Measurements from ENCODE around the gene POLD3. TPM values are rescaled to one million over a fixed set of nuclear protein-coding genes. Genes with fewer than 3 reads are reported as not detected.

The POLD3 gene
- total RNA-seq, 5 donors from 2014 or later (not counting 1 experiment from before 2014, with no cell fraction given): 10.8 to 16.2 (median 14.3) TPM

- peaks cover 0 to 35% of the 10 kb centered on the region in 2 donors for H3K36me3 ChIP-seq (ENCODE audit: control insufficient read depth in 2 of 2, extremely low read depth in 1 of 2, insufficient read depth in 1 of 2, low read length in 1 of 2)
Observed at GRCh38 chr11:74641289-74641688, 48.9 kb downstream of the POLD3 start.

GRCh38 chr11:74641905-74642304 lies 49.5 kb downstream of the POLD3 start:
- ChIA-PET POLR2A (interaction anchor here in 1 of 2 donors (0.7 kb wide), 1 partner anchor 76 kb away, joined by 3 read pairs; no protein-coding TSS in a partner anchor), CTCF (no interaction called here)
- Histone ChIP-seq H3K9me3 (no peaks in the 10 kb centered on the region), H3K27me3 (replicated peaks in 1 of 2; ENCODE audit: control insufficient read depth in 2 of 2, extremely low read depth in 1 of 2, insufficient read depth in 2 of 2, low read length in 1 of 2) (no peaks in the 10 kb centered on the region), H3K36me3 (ENCODE audit: control insufficient read depth in 2 of 2, extremely low read depth in 1 of 2, insufficient read depth in 1 of 2, low read length in 1 of 2) (peaks cover 0 to 33% of the 10 kb centered on the region in 2 donors), H3K4me1 (ENCODE audit: control insufficient read depth in 1 of 2, extremely low read depth in 1 of 2, insufficient read depth in 2 of 2, low read length in 2 of 2) (no peaks in the 10 kb centered on the region), H3K27ac (ENCODE audit: low read length) (no peak overlapping the region), H3K4me3 (ENCODE audit: control insufficient read depth in 1 of 2, extremely low read depth in 1 of 2, low read length in 1 of 2) (no peak overlapping the region)
- ATAC-seq (replicated peaks in 1 of 4) (no peak), DNase-seq (no peak)
- 100% methylated on average over 3 of the region's 4 CpGs for WGBS (ENCODE audit: insufficient coverage)
- H3K4me1 Mint-ChIP-seq: no peaks in the 10 kb centered on the region
- no peak overlapping the region for H3K27ac Mint-ChIP-seq
- H3K4me3 Mint-ChIP-seq: no peak overlapping the region
- no peaks in the 10 kb centered on the region for H3K9me3 Mint-ChIP-seq
- peaks cover 71% of the 10 kb centered on the region for H3K36me3 Mint-ChIP-seq
- H3K27me3 Mint-ChIP-seq: no peaks in the 10 kb centered on the region

More at GRCh38 chr11:74641289-74641688, 48.9 kb downstream of the POLD3 start:
- Mint-ChIP-seq H3K9me3 (no peaks in the 10 kb centered on the region), H3K4me1 (no peaks in the 10 kb centered on the region), H3K27me3 (no peaks in the 10 kb centered on the region), H3K36me3 (peaks cover 75% of the 10 kb centered on the region), H3K27ac (no peak overlapping the region), H3K4me3 (no peak overlapping the region)
- H3K4me1 ChIP-seq (ENCODE audit: control insufficient read depth in 1 of 2, extremely low read depth in 1 of 2, insufficient read depth in 2 of 2, low read length in 2 of 2): no peaks in the 10 kb centered on the region
- DNase-seq (no peak), ATAC-seq (replicated peaks in 1 of 4) (no peak)
- ChIA-PET CTCF (no interaction called here), POLR2A (interaction anchor here in 1 of 2 donors (0.7 kb wide), 1 partner anchor 76 kb away, joined by 3 read pairs; no protein-coding TSS in a partner anchor)
- H3K4me3 ChIP-seq (ENCODE audit: control insufficient read depth in 1 of 2, extremely low read depth in 1 of 2, low read length in 1 of 2): no peak overlapping the region
- H3K27ac ChIP-seq (ENCODE audit: low read length): no peak overlapping the region
- no peaks in the 10 kb centered on the region for H3K27me3 ChIP-seq (replicated peaks in 1 of 2; ENCODE audit: control insufficient read depth in 2 of 2, extremely low read depth in 1 of 2, insufficient read depth in 2 of 2, low read length in 1 of 2)
- WGBS (ENCODE audit: insufficient coverage): no CpG with 5 or more reads among the region's 8 CpGs
- no peaks in the 10 kb centered on the region for H3K9me3 ChIP-seq

- Mint-ChIP-seq H3K4me1 (no peaks in the 10 kb centered on the region), H3K27me3 (no peaks in the 10 kb centered on the region), H3K4me3 (no peak overlapping the region), H3K27ac (no peak overlapping the region), H3K36me3 (peaks cover 67% of the 10 kb centered on the region), H3K9me3 (no peaks in the 10 kb centered on the region)
- H3K4me1 ChIP-seq (ENCODE audit: control insufficient read depth in 1 of 2, extremely low read depth in 1 of 2, insufficient read depth in 2 of 2, low read length in 2 of 2): no peaks in the 10 kb centered on the region
- ChIA-PET CTCF (no interaction called here), POLR2A (no interaction called here)
- ATAC-seq (replicated peaks in 1 of 4) (no peak), DNase-seq (no peak)
- H3K4me3 ChIP-seq (ENCODE audit: control insufficient read depth in 1 of 2, extremely low read depth in 1 of 2, low read length in 1 of 2): no peak overlapping the region
- no peak overlapping the region for H3K27ac ChIP-seq (ENCODE audit: low read length)
- WGBS (ENCODE audit: insufficient coverage): 93% methylated on average over 4 of the region's 5 CpGs
- H3K9me3 ChIP-seq: no peaks in the 10 kb centered on the region
- peaks cover 0 to 27% of the 10 kb centered on the region in 2 donors for H3K36me3 ChIP-seq (ENCODE audit: control insufficient read depth in 2 of 2, extremely low read depth in 1 of 2, insufficient read depth in 1 of 2, low read length in 1 of 2)
- no peaks in the 10 kb centered on the region for H3K27me3 ChIP-seq (replicated peaks in 1 of 2; ENCODE audit: control insufficient read depth in 2 of 2, extremely low read depth in 1 of 2, insufficient read depth in 2 of 2, low read length in 1 of 2)
Observed at GRCh38 chr11:74642912-74643311, 50.5 kb downstream of the POLD3 start.

- ChIA-PET CTCF (interaction anchor here in 1 of 2 donors (1.1 kb wide), 1 partner anchor 14 kb away, joined by 3 read pairs; no protein-coding TSS in a partner anchor), POLR2A (no interaction called here)
- 95% methylated on average over 2 of the region's 4 CpGs for WGBS (ENCODE audit: insufficient coverage)
- DNase-seq: no peak
- H3K27me3 Mint-ChIP-seq: no peaks in the 10 kb centered on the region
- H3K4me3 ChIP-seq (ENCODE audit: control insufficient read depth in 1 of 2, extremely low read depth in 1 of 2, low read length in 1 of 2): no peak overlapping the region
- H3K36me3 ChIP-seq (ENCODE audit: control insufficient read depth in 2 of 2, extremely low read depth in 1 of 2, insufficient read depth in 1 of 2, low read length in 1 of 2): peaks cover 0 to 27% of the 10 kb centered on the region in 2 donors
- no peak overlapping the region for H3K27ac Mint-ChIP-seq
- no peak overlapping the region for H3K27ac ChIP-seq (ENCODE audit: low read length)
- no peaks in the 10 kb centered on the region for H3K4me1 ChIP-seq (ENCODE audit: control insufficient read depth in 1 of 2, extremely low read depth in 1 of 2, insufficient read depth in 2 of 2, low read length in 2 of 2)
- H3K36me3 Mint-ChIP-seq: peaks cover 68% of the 10 kb centered on the region
- no peak overlapping the region for H3K4me3 Mint-ChIP-seq
- H3K9me3 ChIP-seq: no peaks in the 10 kb centered on the region
- H3K9me3 Mint-ChIP-seq: no peaks in the 10 kb centered on the region
- no peaks in the 10 kb centered on the region for H3K4me1 Mint-ChIP-seq
- H3K27me3 ChIP-seq (replicated peaks in 1 of 2; ENCODE audit: control insufficient read depth in 2 of 2, extremely low read depth in 1 of 2, insufficient read depth in 2 of 2, low read length in 1 of 2): no peaks in the 10 kb centered on the region
- ATAC-seq (replicated peaks in 1 of 4): no peak
Observed at GRCh38 chr11:74644081-74644480, 51.7 kb downstream of the POLD3 start.

- H3K27ac Mint-ChIP-seq: no peak overlapping the region
- WGBS (ENCODE audit: insufficient coverage): 93% methylated on average over 3 of the region's 4 CpGs
- H3K27me3 ChIP-seq (replicated peaks in 1 of 2; ENCODE audit: control insufficient read depth in 2 of 2, extremely low read depth in 1 of 2, insufficient read depth in 2 of 2, low read length in 1 of 2): no peaks in the 10 kb centered on the region
- CTCF ChIA-PET: no interaction called here
- H3K36me3 Mint-ChIP-seq: peaks cover 71% of the 10 kb centered on the region
- ATAC-seq (replicated peaks in 1 of 4): no peak
- H3K4me3 Mint-ChIP-seq: no peak overlapping the region
- no peaks in the 10 kb centered on the region for H3K9me3 Mint-ChIP-seq
- no peaks in the 10 kb centered on the region for H3K4me1 ChIP-seq (ENCODE audit: control insufficient read depth in 1 of 2, extremely low read depth in 1 of 2, insufficient read depth in 2 of 2, low read length in 2 of 2)
- H3K4me1 Mint-ChIP-seq: no peaks in the 10 kb centered on the region
- POLR2A ChIA-PET: no interaction called here
- no peak overlapping the region for H3K27ac ChIP-seq (ENCODE audit: low read length)
- H3K27me3 Mint-ChIP-seq: no peaks in the 10 kb centered on the region
- H3K36me3 ChIP-seq (ENCODE audit: control insufficient read depth in 2 of 2, extremely low read depth in 1 of 2, insufficient read depth in 1 of 2, low read length in 1 of 2): peaks cover 0 to 14% of the 10 kb centered on the region in 2 donors
- no peak for DNase-seq
- no peaks in the 10 kb centered on the region for H3K9me3 ChIP-seq
- H3K4me3 ChIP-seq (ENCODE audit: control insufficient read depth in 1 of 2, extremely low read depth in 1 of 2, low read length in 1 of 2): no peak overlapping the region
Observed at GRCh38 chr11:74646215-74646614, 53.8 kb downstream of the POLD3 start.

GRCh38 chr11:74646954-74647353 lies 54.6 kb downstream of the POLD3 start:
- no peak for DNase-seq
- Histone ChIP-seq H3K27me3 (replicated peaks in 1 of 2; ENCODE audit: control insufficient read depth in 2 of 2, extremely low read depth in 1 of 2, insufficient read depth in 2 of 2, low read length in 1 of 2) (no peaks in the 10 kb centered on the region), H3K27ac (ENCODE audit: low read length) (no peak overlapping the region), H3K36me3 (ENCODE audit: control insufficient read depth in 2 of 2, extremely low read depth in 1 of 2, insufficient read depth in 1 of 2, low read length in 1 of 2) (peaks cover 0 to 8% of the 10 kb centered on the region in 2 donors), H3K4me1 (ENCODE audit: control insufficient read depth in 1 of 2, extremely low read depth in 1 of 2, insufficient read depth in 2 of 2, low read length in 2 of 2) (no peaks in the 10 kb centered on the region), H3K9me3 (no peaks in the 10 kb centered on the region), H3K4me3 (ENCODE audit: control insufficient read depth in 1 of 2, extremely low read depth in 1 of 2, low read length in 1 of 2) (no peak overlapping the region)
- Mint-ChIP-seq H3K36me3 (peaks cover 70% of the 10 kb centered on the region), H3K27me3 (no peaks in the 10 kb centered on the region), H3K9me3 (no peaks in the 10 kb centered on the region), H3K4me3 (no peak overlapping the region), H3K4me1 (no peaks in the 10 kb centered on the region), H3K27ac (no peak overlapping the region)
- ChIA-PET CTCF (no interaction called here), POLR2A (no interaction called here)
- ATAC-seq (replicated peaks in 1 of 4): no peak
- 100% methylated on average over 6 of the region's 7 CpGs for WGBS (ENCODE audit: insufficient coverage)

GRCh38 chr11:74647404-74647803 lies 55.0 kb downstream of the POLD3 start:
- H3K27me3 ChIP-seq (replicated peaks in 1 of 2; ENCODE audit: control insufficient read depth in 2 of 2, extremely low read depth in 1 of 2, insufficient read depth in 2 of 2, low read length in 1 of 2): no peaks in the 10 kb centered on the region
- no peaks in the 10 kb centered on the region for H3K9me3 ChIP-seq
- H3K36me3 ChIP-seq (ENCODE audit: control insufficient read depth in 2 of 2, extremely low read depth in 1 of 2, insufficient read depth in 1 of 2, low read length in 1 of 2): peaks cover 0 to 8% of the 10 kb centered on the region in 2 donors
- no peak for DNase-seq
- CTCF ChIA-PET: no interaction called here
- no peaks in the 10 kb centered on the region for H3K4me1 ChIP-seq (ENCODE audit: control insufficient read depth in 1 of 2, extremely low read depth in 1 of 2, insufficient read depth in 2 of 2, low read length in 2 of 2)
- no peak for ATAC-seq (replicated peaks in 1 of 4)
- H3K27ac ChIP-seq (ENCODE audit: low read length): no peak overlapping the region
- H3K4me1 Mint-ChIP-seq: no peaks in the 10 kb centered on the region
- no peaks in the 10 kb centered on the region for H3K27me3 Mint-ChIP-seq
- peaks cover 70% of the 10 kb centered on the region for H3K36me3 Mint-ChIP-seq
- H3K4me3 ChIP-seq (ENCODE audit: control insufficient read depth in 1 of 2, extremely low read depth in 1 of 2, low read length in 1 of 2): no peak overlapping the region
- POLR2A ChIA-PET: no interaction called here
- no peak overlapping the region for H3K4me3 Mint-ChIP-seq
- H3K9me3 Mint-ChIP-seq: no peaks in the 10 kb centered on the region
- H3K27ac Mint-ChIP-seq: no peak overlapping the region

Measured in T-cell (primary cell).